NCI-H1436 treated with DMSO at 0.1 percent for 48 hours (cell line): ENCODE results near the gene HOXC12.

Experiments
- DNase-seq: peaks from one replicate; lab custom pipeline; 2025; lab: John Stamatoyannopoulos, UW

HOXC12 gene

DNA sequence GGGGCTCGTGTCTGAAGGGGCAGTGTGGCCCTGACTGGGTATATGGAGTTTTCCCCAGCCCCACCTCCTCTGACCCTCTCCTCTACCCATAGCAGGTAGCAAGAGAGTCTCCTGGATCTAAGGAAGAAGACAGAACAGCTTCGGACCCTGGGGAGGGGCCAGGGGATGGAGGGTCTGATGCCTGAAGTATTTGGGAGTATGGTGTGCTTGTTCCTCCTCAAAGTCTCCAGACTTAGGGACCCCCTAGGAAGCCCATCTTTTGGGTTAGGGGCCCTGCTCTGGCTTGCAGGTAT is 53.5 kb downstream of the HOXC12 start:
- no peak for DNase-seq
